GM19239 (cell line): ENCODE data around the gene PDE10A.
"Not testable (repeated sequence)": the region's sequence is repeated elsewhere in the genome, so short reads cannot be mapped to it uniquely, and the experiment has no call there.

Experiments
- DNase-seq: peaks from one replicate; pipeline ENCODE4 v3.0.0; 2011; ENCODE audit warnings: low spot score; ENCODE audit not compliant: insufficient read length
- FAIRE-seq: peaks from 2 replicates; lab custom pipeline; 2011; peaks lifted over from hg19 to GRCh38; lab: Jason Lieb, UNC

Gene PDE10A

GRCh38 chr6:165634101-165634880 is 28.8 kb downstream of the PDE10A start:
- no peak for FAIRE-seq
- DNase-seq: no peak

GRCh38 chr6:165632194-165632593 is 30.8 kb downstream of the PDE10A start:
- DNase-seq (no peak), FAIRE-seq (no peak)

- DNase-seq (no peak), FAIRE-seq (no peak)
These were observed 32.5 kb downstream of the PDE10A start for GRCh38 chr6:165630544-165630953.

GRCh38 chr6:165628955-165629354 is 34.1 kb downstream of the PDE10A start:
- FAIRE-seq (no peak), DNase-seq (no peak)

DNA sequence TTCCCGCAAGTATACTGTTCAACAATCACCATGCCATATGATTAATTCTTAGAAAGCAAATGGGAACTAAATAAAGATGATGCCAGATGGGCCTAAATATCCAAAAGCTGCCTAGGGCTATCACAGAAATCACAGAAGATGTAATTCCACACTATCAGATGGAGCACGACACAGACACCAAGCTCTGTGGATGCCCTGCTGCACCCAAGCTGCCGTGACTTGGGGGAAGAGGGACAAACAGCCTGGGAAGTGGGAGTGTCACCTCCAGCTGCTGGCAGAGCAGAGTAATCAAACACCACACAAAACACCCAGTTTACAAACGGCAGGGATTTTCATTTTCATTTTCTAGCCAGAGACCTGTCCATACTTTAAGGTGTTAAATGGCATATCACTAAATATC is 35.7 kb downstream of the PDE10A start:
- no peak for DNase-seq

GRCh38 chr6:165626711-165627110 is 36.3 kb downstream of the PDE10A start:
- DNase-seq (no peak), FAIRE-seq (no peak)

More for the DNA sequence above, 35.7 kb downstream of the PDE10A start:
- no peak for FAIRE-seq

- FAIRE-seq: no peak
- no peak for DNase-seq
These were observed 38.0 kb downstream of the PDE10A start for GRCh38 chr6:165624871-165625639.

DNA sequence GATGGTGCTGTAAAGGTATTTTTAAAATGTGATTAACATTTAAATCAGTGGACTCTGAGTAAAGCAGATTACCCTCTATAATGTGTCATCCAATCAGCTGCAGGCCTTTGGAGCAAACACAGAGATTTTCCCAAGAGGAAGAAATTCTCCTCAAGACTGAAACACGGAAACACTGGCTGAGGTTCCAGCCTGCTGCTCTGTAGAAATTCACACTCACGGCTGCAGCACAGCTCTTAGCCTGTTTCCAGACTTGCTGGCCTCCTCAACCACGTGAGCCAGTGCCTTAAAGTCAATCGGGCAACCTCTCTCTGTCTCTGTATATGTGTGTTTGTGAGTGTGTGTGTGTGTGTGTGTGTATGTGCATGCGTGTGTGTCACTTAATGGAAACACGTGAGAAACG is 41.1 kb downstream of the PDE10A start:
- FAIRE-seq (no peak), DNase-seq (no peak)

- not testable (repeated sequence) for DNase-seq, FAIRE-seq
These were observed 44.1 kb downstream of the PDE10A start for GRCh38 chr6:165618891-165619290.

DNA sequence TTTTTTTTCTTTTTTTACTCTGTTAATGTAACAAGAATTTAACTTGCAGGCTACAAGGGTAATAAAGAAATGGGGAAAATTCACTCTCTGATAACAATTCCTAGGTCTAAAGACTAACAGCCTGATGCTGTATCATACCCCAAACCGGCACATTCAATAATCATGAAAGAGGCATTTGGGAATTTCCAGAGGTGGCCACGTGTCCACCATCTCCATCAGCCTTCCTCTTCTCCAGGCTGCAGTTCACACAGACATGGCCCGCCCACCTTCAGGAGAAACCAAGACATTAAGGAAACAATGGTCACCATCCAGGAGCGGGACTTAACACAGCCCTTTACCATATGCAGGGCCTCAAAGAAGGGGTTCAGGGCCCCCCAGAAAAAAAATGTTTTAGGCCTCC is 44.8 kb downstream of the PDE10A start:
- DNase-seq (no peak), FAIRE-seq (no peak)

DNA sequence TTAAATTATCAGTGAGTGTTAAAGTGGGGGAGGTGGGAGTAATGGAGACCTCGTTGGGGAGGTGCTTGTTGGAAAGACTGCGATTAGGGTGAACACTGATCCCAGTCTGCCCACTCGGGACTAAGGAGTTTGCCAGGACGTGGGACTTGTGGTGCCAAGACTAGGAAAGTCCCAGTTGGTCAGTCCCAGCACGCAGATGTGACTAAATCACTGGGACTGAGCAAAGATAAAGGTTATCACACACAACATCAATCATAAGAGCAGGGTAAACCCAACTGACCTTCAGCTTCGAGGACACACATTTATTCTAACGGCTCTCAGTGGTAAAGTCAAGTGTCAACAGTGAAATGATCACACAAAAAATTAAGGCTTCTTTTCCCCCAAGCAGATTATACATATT is 45.5 kb downstream of the PDE10A start:
- FAIRE-seq: no peak
- no peak for DNase-seq

DNA sequence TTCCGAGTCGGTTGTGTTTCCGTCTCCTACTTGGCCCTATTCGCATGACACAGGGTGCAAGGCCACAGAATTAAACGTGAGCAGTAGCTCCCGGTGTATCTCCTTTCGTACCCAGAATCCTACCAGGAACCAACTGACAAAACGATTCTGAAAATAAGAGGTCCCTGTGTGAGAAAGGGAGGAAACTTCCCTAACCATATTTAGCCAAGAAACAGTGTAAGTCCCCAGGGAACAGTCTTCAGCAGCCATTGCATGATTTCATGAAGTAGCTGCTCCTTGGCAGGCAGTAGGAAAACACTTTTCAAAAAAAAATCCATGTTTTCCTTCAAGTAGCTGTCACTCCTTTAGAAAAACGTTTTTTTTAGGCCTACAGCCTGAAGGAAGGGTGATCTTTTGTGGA is 46.9 kb downstream of the PDE10A start:
- DNase-seq: no peak
- no peak for FAIRE-seq

- no peak for FAIRE-seq
- no peak for DNase-seq
These were observed 47.4 kb downstream of the PDE10A start for GRCh38 chr6:165615636-165616035.

GRCh38 chr6:165611294-165611693 is 51.7 kb downstream of the PDE10A start:
- FAIRE-seq: no peak

GRCh38 chr6:165608577-165608976 is 54.5 kb downstream of the PDE10A start:
- DNase-seq, FAIRE-seq: not testable (repeated sequence)

More at GRCh38 chr6:165611294-165611693, 51.7 kb downstream of the PDE10A start:
- no peak for DNase-seq

DNA sequence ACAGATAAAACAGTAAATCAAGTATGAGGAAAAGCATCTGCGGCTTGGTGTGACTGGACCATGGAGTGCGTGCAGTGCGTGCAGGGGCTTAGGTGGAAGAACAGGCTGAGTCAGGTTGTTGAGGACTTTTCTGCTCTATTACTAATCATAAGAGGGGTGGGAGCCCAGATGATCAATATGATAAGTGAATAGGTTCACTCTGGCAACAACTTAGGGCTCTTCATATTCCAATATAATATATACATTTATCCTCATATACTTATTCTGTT is 56.4 kb downstream of the PDE10A start:
- DNase-seq (no peak), FAIRE-seq (no peak)

DNA sequence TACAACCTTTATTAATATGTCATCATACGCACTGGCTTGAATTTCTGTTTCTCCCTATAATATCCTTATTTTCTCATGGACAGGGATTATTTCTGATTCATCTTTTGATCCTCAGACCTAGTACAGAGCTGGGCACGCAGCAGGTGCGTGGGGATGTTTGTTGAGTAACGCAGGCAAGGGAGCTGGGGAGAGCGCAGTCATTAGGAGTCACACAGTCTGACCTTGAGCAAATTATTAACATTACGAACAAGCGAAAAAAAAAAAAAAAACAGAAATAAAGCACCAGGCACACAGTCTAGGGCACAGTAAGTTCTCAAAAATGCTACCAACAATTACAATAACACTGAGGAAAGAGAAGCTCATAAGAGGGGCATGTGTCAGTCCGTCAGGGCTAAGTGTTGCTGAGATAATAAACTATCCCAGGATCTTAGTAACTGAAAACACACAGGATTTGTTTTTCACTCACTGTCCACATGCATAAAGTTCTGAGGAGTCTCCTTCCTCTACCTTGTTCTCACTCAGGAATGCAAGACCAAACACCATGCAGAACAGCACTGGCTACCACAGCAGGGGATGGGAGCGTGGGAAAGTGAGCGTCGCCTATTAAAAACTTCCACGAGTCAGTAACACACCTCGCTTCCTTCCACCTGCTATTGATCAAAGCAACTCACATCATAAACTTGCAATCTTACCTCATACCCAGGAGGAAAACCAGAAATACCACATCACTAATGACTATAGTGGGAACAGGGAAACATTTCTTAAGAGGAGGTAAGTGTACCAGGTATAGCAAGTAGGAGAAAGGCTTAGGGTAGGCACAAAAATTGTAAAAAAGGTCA is 56.9 kb downstream of the PDE10A start:
- DNase-seq (no peak), FAIRE-seq (no peak)

GRCh38 chr6:165605182-165605875 is 57.7 kb downstream of the PDE10A start:
- FAIRE-seq (no peak), DNase-seq (no peak)

GRCh38 chr6:165602291-165602690 is 60.8 kb downstream of the PDE10A start:
- FAIRE-seq: no peak
- no peak for DNase-seq

- FAIRE-seq: no peak
These were observed 62.4 kb downstream of the PDE10A start for GRCh38 chr6:165600606-165601005.

More at GRCh38 chr6:165600606-165601005, 62.4 kb downstream of the PDE10A start:
- no peak for DNase-seq
